ENCODE measurements around the gene MAX.
A peak's percentile ranks its signal among the peaks of the same experiment; 100 is the strongest.

MAX gene

DNA sequence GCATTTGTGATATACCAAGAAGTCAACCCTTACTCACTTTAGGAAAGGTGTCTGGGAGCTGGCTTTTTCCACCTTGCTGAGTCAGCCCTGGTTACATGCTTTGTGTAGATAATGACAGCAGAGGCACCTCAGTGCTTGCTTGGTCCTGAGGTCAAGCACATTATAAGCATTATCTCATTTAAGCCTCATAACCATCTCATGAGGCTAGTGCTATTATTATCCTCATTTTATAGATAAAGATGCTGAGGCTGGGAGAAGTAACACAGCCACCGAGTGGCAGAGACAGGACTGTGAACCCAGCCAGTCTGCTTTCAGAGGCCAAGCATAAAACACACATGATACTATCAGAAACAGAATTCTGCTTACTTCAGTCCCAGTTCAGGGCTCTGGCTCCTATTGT lies 29.4 kb downstream of the MAX start:
- no peak for DNase-seq (ENCODE audit: low spot score)

DNA sequence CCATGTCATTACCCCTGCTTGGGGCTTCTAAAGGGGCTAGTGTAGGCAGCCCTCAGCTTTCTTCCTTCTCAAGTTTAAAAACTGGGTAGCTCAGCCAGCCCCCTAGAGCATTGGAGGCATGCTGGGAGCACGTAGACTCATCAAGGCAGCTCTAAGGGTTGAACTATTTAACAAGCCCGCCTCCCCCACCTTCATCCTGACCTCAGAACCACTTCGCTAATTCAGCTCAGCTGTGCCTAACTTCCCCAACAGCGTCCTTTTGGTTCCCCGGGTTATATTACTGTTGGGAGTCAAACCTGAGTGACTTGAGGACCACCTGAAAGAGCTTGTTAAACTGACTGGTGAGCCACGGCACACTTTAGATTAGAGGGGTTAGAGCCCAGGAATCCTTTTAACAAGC lies 30.1 kb downstream of the MAX start:
- DNase-seq (ENCODE audit: low spot score): no peak

DNA sequence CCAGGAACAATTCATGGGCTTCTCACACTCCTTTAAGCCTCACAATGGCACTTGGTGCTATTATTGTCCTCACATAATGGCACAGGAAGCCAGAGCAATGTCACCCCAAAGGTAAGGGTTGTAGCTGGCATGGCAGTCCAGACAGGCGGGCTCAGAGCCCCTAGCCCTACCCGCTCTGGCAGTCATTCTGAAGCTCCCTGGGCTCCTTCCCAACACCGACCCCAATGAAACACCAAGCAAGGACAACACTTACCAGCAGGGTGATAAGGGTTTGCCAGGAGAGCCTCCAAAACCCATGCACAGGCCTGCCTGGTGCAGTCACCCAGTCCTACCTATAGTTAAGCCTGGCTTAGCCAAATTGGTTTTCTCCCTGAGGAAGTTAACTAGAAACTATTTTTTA lies 30.8 kb downstream of the MAX start:
- DNase-seq (ENCODE audit: low spot score): no peak

DNA sequence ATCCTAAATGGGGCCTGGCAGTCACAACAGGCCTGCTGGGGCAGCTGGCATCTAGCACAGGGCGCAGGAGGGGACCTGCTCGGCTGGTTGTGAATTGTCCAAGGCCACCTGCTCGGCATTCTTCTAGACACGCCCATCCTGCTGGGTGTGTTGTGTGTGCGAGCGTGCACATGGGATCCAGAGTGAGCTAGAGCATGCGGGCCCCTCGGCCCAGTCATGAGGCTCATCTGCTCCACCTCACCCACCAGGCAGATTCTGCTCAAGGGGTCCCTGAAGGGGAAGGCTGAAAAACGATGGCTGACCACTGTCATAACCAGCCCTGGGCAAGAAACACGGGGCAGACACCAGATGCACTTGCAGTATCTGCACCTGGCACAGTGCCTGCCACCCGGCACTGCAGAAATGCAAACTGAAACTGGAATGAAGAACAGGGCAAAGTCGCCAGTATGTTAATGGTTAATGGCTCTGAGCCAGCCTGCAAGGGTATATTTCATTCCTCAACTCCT lies 31.8 kb downstream of the MAX start:
- peak; percentile 81 for DNase-seq (ENCODE audit: low spot score)

DNA sequence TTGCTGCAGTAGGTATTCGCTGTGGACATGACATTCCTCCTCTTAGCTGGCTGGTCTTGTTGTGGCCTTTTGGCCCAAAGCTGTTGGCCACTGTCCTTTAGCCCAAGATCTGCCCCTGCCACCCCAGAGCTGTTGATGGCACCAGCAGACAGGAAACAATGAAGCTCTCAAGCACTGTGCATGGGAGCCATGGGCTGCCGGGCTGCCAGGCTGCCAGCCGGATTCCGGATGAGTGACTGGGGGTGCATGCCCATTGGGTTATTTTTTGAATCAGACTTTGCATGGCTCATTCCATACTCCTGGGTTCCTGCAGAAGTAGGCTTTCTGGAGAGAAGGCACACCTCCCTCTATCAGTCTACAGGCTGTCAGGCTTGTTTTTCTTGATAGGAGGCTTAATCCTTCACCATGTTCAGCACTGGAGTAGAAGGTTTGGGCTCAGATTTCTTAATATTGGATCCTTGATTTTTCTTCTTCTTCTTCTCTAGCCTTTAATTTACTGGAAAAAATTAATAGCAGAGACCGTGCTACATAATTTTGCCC lies 32.4 kb downstream of the MAX start:
- DNase-seq (ENCODE audit: low spot score): no peak

DNA sequence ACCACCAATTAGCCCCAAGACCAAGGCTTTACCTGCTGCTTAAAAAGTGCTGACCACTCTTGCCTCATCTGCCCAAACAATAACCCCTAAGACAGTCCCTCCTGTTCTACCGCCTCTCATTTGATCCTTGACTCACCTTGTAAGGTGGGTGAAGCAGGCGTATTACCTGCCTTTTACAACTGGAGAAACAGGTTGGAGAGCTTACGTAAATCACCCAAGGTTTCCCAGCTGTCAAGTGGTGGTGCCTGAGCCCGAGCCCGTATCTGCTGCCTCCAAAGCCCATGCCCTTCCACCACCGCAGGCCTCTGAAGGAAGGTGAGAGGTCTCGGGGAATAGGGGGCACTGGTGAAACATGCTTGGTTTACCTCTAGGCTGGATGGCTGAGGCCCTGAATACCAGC lies 36.6 kb downstream of the MAX start:
- no peak for DNase-seq (ENCODE audit: low spot score)

DNA sequence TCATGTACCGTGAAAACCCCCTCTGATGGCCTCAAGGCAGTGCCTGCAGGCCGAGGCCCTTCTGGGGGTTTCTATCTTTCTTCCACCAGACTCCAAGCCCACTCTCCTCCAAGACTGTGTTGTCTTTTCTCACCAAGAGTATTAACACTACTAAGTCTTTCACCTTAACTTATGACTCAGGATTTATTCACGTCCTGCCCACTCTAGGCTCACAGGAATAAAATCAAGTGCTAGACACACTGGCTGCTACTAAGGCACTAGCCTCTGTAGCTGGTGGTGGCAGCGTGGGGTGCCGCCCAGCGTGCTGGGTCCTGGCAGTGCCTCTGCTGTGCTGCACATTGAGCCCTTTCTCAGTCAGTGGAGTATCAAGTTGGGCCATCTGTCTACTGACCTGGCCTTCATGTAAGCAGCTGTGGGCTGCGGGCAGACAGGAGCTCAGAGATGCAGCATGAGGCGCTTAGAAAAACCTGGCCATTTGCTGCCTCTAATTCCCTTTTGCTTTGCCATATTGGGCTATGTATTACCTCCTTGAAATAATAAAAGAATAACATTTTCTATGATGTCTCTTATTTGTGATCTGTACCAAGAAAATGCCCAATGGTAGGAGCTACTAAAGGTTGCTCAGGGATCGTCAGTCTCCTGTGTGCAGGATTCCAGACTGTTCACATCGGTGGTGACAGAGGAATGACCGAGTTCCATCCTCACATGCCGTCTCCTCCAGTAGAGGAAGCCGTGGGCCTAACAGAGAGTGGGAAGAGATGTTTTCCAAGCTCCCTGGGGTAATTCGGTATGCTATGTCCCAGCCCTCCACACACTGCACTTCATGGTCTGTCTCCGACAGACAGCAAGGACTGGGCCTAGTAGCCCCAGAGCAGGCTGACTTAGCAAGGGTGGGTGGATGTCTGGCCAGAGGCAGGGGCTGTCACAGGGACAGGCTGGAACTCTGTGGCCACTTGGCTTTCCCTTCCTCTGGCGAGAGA lies 39.9 kb downstream of the MAX start:
- no peak for DNase-seq (ENCODE audit: low spot score)

DNA sequence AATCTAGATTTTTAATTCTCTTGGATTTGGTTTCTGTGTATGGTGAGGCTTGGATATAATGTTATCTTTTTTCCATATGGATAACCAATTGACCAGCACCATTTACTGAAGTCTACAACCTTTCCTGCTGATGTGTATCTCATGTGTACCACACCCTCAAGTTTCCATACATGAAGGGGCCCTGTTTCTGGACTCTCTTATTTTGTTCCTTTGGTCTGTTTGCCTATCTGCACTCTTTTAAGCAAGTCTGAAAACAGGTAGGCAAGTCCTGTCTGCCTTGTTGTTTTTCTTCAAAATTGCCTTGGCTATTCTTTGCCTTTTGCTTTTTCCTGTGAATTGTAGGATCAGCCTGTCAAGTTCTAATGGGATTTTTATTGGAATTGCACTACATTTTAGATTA lies 44.6 kb downstream of the MAX start:
- DNase-seq (ENCODE audit: low spot score): no peak

DNA sequence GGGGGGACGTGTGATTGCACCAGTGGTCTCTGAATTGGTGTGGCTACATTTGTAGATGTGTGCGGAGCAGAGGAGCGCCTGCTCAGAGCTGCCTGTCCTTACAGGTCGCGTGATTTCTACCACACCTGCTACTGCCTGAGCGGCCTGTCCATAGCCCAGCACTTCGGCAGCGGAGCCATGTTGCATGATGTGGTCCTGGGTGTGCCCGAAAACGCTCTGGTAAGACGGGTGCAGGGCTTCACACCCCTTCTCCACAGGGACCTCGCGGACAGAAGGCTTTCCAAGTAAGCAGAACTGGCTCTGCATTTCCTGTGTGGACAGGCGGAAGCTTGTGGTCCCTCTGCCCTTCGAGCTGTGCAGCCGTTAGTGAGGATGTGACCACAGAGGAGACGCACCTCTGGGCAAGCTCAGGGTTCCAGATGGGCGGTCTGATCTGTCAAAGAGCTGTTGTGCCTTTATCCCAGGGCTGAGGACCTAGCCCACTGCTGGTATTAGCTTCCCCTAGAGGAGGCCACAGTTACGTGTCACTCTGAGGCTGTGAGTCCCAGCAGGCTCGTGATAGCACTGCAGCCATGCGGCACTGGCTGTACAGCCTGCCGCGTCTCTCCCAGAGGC lies 47.7 kb downstream of the MAX start:
- no peak for DNase-seq (ENCODE audit: low spot score)

DNA sequence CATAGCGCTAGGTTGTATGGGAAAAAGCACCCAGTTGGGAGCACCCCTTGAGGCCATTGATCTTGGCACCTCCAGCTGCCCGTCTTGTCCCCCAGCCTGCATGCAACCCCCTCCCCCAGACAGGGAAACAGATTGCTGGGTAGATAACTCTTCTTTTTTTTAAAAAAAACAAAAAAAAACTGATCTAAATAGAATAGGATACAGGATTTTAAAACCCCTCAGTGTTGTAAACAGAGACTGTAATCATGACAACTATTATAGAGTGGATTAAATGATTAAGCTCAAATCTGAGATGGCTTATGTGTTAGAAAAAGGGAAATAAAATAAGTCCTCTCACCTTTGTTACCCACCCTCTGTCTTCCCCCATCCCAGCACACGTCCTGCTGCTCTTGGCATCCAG lies 48.9 kb downstream of the MAX start:
- DNase-seq (ENCODE audit: low spot score): no peak

DNA sequence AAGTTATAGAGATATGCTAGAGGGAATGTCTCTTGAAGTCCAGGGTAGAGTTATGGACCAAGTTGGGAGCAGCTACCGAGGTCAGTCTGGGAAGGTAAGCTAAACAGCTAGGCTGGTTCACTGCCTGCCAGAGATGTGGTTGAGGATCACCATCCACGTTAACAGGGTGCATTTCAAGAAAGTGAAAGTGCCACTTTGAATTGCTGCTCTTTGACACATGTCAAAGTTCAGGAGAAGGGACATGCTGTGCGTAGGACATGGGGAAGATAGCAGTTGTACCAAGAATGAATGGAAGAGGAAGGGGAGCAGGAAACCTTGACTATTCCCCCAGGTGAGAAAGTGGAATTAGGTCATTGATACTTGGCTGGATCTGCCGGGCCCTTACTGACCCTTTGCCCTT lies 49.5 kb downstream of the MAX start:
- no peak for DNase-seq (ENCODE audit: low spot score)

DNA sequence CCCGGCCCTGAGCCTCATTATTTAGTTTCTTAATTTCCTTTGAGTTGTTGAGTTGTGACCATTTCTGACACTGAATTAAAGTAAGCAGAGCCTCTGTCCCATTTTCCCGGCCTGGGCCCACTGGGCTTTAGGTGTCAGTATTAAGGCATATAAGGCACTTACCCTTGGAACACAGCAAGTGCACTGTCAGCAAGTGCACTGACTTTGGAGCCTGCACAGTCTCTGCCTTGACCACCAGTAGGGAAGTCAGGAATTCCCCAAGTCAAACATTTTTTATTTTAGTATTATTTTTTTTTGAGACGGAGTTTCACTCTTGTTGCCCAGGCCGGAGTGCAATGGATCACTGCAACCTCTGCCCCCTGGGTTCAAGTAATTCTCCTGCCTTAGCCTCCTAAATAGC lies 56.6 kb downstream of the MAX start:
- DNase-seq (ENCODE audit: low spot score): no peak

DNA sequence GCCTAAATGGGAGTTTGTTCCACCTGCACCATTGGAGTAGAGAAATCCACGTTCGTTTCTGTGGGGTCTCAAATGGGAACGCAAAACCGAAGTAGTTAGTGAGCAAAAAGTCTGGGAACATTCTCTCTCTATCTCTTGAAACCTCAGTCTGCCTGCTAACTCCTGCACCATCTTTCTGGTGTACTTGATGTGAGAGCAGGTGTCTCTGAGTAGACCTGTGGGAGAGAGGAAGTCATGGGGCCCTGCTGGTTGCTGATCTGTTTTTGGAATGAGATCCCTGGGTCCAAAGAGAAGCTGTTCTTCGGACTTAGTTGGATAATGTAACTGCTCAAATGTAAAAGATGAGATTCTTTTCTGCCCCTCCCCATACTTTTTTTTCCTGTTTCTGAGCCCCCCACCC lies 57.3 kb downstream of the MAX start:
- no peak for DNase-seq (ENCODE audit: low spot score)

DNA sequence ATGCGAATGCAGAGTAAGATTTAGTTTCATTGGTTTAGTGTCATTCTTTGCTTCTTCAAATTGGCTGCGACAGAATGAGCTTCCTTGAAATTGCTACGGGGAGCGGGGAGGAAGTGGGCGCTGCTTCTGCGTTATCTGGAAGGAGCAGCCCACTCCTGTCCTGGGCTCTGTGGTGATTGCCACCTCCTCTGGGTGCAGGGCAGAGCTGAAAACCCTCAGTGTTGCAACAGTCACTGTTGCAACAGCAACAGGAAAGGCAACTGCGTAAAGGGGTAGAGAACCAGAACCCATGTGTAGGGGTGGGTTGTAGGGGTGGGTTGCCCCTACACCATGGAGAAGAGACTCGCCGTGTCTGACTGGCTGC lies 57.7 kb downstream of the MAX start:
- DNase-seq (ENCODE audit: low spot score): no peak

DNA sequence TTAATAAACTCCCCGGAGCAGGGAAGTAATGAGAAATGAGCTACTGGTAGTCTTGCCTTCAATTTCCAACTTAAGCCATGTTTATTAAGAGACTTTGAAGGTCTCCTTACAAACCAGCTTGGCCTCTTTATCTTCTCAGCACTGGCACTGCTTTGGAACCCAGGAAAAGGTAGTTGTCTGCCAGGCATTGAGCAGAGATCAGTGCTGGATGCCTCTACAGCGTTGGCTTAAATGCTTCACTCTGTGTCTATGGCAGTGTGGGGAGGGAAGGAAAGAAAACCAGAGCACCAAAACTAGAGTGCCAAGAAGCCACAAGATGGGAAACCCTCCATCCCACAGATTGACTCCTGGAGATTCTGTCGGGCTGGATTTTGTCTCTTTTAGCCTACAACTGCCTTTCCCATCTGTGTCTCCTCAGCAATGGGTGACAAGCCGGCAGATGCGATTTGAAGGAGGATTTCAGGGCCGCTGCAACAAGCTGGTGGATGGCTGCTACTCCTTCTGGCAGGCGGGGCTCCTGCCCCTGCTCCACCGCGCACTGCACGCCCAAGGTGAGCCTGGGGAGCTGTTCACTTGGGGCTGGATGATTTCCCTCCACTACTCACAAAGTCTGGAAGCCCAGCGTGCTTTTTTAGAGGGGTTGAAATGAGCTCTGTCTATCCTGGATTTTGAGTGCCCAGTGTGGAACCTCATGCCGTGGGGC lies 58.3 kb downstream of the MAX start:
- no peak for DNase-seq (ENCODE audit: low spot score)

DNA sequence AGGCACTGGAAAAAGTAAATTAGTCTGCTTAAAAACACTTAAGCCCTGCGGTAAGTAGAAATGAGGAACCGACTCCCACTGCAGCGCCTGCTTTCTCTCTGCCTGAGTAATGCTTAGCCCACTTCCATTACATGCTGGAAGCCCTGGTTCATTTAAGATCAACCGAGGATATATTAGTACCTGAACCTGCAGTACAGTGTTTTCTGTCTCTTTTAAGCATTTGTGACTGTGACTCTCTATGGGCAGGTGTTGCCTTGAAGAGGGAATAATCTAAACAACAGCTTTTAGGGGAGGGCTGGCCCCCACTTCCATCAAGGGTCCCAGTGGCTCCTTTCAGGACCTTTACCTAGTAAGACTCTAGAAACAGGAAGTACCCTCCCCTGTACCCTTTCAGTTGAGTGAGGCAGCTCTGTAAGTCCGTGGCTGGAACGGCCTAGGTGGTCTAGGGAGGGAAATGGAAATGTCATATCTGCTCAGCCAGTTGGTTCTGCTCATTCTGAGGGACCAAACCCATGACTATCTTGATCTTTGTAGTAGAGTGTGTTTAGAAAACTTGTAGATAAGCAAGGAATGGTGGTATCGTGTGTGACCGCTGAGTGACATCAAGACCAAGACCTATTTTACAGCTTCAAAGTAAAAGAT lies 59.5 kb downstream of the MAX start:
- no peak for DNase-seq (ENCODE audit: low spot score)

DNA sequence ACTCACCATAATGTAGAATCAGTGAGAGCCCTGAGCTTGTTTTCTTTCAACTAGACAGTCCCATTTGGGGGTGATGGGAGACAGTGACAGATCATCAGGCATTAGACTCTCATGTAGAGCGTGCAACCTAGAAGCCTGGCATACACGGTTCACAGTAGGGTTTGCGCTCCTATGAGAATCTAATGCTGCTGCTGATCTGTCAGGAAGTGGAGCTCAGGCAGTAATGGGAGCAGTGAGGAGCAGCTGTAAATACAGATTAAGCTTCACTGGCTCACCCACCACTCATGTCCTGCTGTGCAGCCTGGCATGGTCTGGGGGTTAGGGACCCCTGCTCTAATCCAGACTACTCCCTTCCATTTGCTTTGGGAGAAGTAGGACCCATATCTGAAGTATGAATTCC lies 60.0 kb downstream of the MAX start:
- DNase-seq (ENCODE audit: low spot score): no peak

DNA sequence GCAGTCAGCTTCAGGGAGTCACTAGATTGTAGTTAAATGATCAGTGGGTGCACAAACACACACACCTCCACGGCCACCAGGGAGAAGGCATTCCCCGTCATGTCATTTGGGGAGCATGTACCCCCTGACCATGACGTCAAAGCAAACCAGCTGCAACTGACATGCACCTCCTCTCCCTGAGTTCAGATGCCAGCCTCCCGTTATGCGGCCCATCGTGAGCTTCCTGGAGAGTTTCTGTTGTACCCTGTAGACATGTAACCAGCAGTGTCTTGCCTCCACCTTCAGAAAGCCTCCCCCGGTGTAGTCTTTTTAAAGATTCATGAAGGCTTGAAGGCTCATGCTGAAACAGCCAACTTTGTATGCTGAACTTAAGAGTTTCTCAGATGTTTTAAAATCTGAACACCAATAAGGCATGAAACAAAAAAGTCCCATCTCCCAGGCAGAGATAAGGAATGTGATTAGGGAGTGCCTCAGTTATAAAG lies 60.8 kb downstream of the MAX start:
- DNase-seq (ENCODE audit: low spot score): no peak

DNA sequence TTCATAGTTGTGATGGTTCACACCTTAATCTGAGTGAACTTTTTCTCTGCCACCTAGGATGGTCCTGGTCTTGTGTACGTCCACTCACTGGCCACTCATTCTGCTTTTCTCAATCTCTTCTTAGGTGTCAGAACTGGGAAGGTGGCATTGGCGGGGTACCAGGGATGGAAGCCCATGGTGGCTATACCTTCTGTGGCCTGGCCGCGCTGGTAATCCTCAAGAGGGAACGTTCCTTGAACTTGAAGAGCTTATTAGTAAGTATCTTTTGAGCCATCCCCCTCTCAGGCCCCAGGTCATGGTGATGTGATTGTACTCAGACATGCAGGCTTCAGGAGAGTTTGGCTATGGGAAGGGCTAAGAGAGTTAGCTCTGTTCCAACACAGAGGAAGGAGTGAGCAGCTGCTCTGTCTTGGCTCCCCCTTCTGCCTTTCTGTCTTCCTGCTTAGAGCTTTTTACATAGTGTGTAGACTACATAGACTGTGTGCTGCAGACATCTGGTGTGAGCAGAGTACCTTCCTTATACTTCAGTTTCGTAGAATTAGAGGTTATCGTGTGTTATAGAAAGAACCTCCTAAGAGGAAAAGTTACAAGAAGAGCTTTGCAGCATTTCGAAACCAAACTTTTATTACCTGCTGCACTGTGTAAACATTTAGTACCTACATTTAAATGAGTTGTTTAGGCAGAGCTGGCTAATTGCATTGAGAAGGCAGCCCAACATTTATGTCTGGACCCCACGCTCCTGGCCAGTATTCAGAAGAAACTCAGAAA lies 61.5 kb downstream of the MAX start:
- DNase-seq (ENCODE audit: low spot score): no peak

DNA sequence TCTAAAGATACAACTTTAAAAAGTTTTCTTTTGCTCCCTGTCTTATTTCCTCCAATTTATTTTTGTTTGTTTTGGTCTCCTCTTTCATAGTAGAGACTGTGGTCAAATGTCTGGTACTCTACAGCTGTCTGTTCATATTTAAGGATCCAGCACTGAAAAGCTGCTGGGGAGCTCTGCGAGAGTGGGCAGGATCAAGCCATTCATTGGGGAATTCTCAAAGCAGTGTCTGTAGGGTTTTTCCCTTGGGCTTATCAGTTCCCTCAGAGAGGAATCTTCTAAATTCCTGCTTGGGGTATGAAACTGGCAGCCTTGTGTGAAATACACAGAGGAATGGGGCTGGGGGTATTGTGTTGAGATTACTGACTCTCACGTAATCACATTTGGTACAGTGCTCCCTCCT lies 63.4 kb downstream of the MAX start:
- no peak for DNase-seq (ENCODE audit: low spot score)

DNA sequence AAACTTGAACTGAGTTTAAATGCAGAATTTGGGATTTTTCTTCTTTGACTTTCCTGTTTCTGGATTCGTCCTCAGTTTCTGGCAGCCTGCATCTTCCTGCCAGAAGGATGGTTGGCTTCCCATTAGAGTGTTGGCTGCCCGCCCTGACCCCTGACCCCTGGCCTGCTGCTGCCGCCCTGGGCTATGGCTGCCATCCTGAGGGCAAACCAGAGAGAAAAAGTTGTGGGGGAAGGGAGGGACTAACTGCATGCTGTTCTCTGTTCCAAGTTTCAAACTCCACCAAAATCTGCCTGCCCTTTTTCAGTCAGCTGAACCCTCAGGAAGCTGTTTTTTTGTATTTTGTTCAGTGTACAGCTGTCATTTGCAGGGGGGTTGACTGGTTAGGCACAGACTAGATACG lies 67.3 kb downstream of the MAX start:
- DNase-seq (ENCODE audit: low spot score): no peak
